ENCODE results near the gene ANKRD13B. TPM values are rescaled to one million over a fixed set of nuclear protein-coding genes. Genes with fewer than 3 reads are reported as not detected.

Gene ANKRD13B
- total and polyA plus RNA-seq, 2 of the 13 experiments (the other 11 are each of a cell fraction or from before 2014, with no cell fraction given), result 1.7 to 1.8 TPM

DNA sequence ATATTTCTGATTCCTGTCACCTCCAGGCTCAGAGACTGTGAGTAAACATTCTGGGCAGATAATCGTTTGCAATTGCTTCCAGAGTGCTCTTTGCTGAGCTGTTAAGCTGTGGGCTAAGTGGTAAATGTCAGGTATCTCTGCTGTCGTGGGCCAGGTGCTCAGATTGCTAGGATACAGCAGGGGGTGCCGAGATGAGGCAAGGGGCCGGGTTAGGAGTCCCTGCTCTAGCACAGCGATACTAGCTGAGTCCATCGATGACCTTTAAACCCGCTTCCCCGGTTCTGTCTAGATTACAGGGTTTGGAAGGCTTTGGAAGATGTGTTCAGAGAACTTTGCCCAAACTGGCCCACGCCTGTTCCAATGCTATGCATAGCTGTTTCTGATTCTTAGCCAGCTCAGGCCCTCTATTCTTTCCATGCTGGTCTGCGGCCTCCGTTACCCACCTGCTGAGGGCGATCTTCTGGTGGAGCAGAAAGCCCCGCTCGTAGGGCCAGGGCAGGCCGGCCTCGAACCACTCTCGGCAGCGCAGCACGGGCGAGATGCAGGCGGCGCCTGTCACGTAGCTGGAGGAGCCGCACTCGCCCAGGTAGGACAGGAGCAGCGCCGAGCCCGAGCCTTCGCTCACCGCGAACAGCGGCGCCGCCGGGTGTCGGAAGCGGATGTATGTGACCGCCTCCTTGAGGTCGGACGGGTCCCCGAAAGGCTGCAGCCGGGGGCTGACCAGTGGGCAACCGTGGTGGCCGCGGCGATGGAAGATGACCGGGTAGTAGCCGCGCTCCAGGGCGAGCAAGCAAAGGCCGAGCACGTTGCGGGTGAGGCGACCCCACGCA lies 27.1 kb upstream of the ANKRD13B start (continued):
- TF ChIP-seq, protein P1, sequence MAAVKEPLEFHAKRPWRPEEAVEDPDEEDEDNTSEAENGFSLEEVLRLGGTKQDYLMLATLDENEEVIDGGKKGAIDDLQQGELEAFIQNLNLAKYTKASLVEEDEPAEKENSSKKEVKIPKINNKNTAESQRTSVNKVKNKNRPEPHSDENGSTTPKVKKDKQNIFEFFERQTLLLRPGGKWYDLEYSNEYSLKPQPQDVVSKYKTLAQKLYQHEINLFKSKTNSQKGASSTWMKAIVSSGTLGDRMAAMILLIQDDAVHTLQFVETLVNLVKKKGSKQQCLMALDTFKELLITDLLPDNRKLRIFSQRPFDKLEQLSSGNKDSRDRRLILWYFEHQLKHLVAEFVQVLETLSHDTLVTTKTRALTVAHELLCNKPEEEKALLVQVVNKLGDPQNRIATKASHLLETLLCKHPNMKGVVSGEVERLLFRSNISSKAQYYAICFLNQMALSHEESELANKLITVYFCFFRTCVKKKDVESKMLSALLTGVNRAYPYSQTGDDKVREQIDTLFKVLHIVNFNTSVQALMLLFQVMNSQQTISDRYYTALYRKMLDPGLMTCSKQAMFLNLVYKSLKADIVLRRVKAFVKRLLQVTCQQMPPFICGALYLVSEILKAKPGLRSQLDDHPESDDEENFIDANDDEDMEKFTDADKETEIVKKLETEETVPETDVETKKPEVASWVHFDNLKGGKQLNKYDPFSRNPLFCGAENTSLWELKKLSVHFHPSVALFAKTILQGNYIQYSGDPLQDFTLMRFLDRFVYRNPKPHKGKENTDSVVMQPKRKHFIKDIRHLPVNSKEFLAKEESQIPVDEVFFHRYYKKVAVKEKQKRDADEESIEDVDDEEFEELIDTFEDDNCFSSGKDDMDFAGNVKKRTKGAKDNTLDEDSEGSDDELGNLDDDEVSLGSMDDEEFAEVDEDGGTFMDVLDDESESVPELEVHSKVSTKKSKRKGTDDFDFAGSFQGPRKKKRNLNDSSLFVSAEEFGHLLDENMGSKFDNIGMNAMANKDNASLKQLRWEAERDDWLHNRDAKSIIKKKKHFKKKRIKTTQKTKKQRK (IDR thresholded peaks at IDR 0.05; ENCODE audit: low read length), result no peak
- no peak for TF ChIP-seq PHB2 (IDR thresholded peaks at IDR 0.05; ENCODE audit: partially characterized antibody)
- no peak for TF ChIP-seq NPAS2 (CRISPR knock-in tag; IDR thresholded peaks at IDR 0.05; ENCODE audit: borderline replicate concordance)
- TF ChIP-seq ZNF282 (IDR thresholded peaks at IDR 0.05; ENCODE audit: partially characterized antibody), result no peak
- TF ChIP-seq KLF9 (CRISPR knock-in tag; IDR thresholded peaks at IDR 0.05; ENCODE audit: low read depth), result no peak
- TF ChIP-seq, protein P2, sequence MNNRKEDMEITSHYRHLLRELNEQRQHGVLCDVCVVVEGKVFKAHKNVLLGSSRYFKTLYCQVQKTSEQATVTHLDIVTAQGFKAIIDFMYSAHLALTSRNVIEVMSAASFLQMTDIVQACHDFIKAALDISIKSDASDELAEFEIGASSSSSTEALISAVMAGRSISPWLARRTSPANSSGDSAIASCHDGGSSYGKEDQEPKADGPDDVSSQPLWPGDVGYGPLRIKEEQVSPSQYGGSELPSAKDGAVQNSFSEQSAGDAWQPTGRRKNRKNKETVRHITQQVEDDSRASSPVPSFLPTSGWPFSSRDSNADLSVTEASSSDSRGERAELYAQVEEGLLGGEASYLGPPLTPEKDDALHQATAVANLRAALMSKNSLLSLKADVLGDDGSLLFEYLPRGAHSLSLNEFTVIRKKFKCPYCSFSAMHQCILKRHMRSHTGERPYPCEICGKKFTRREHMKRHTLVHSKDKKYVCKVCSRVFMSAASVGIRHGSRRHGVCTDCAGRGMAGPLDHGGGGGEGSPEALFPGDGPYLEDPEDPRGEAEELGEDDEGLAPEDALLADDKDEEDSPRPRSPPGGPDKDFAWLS (CRISPR knock-in tag; IDR thresholded peaks at IDR 0.05; ENCODE audit: borderline replicate concordance), result no peak
- TF ChIP-seq, protein P3, sequence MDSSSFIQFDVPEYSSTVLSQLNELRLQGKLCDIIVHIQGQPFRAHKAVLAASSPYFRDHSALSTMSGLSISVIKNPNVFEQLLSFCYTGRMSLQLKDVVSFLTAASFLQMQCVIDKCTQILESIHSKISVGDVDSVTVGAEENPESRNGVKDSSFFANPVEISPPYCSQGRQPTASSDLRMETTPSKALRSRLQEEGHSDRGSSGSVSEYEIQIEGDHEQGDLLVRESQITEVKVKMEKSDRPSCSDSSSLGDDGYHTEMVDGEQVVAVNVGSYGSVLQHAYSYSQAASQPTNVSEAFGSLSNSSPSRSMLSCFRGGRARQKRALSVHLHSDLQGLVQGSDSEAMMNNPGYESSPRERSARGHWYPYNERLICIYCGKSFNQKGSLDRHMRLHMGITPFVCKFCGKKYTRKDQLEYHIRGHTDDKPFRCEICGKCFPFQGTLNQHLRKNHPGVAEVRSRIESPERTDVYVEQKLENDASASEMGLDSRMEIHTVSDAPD (CRISPR knock-in tag; IDR thresholded peaks at IDR 0.05), result 0 out of 2 replicates have a peak, but pooled peaks have one; percentile 5
- TF ChIP-seq SRF (IDR thresholded peaks at IDR 0.05; ENCODE audit: low read depth, low read length), result no peak
- TF ChIP-seq PTBP1 (IDR thresholded peaks at IDR 0.05; ENCODE audit: low read depth, low read length, poor library complexity, severe bottlenecking), result no peak
- no peak for TF ChIP-seq NFE2L1 (CRISPR knock-in tag; IDR thresholded peaks at IDR 0.05; ENCODE audit: borderline replicate concordance)
- TF ChIP-seq ZNF383 (CRISPR knock-in tag; IDR thresholded peaks at IDR 0.05; ENCODE audit: borderline replicate concordance), result no peak
- TF ChIP-seq FOXK1 (CRISPR knock-in tag; IDR thresholded peaks at IDR 0.05; ENCODE audit: borderline replicate concordance, low read depth), result no peak; the same call in 1 of the 2 replicates
- TF ChIP-seq HOXD1 (CRISPR knock-in tag; IDR thresholded peaks at IDR 0.05), result no peak; the same call in 1 of the 2 replicates
- no peak for TF ChIP-seq HOXA5 (CRISPR knock-in tag; IDR thresholded peaks at IDR 0.05)
- TF ChIP-seq, protein P4, sequence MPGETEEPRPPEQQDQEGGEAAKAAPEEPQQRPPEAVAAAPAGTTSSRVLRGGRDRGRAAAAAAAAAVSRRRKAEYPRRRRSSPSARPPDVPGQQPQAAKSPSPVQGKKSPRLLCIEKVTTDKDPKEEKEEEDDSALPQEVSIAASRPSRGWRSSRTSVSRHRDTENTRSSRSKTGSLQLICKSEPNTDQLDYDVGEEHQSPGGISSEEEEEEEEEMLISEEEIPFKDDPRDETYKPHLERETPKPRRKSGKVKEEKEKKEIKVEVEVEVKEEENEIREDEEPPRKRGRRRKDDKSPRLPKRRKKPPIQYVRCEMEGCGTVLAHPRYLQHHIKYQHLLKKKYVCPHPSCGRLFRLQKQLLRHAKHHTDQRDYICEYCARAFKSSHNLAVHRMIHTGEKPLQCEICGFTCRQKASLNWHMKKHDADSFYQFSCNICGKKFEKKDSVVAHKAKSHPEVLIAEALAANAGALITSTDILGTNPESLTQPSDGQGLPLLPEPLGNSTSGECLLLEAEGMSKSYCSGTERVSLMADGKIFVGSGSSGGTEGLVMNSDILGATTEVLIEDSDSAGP (CRISPR knock-in tag; IDR thresholded peaks at IDR 0.05; ENCODE audit: borderline replicate concordance), result peak; percentile 75; the same call in 1 of the 2 replicates
- no peak for TF ChIP-seq CHCHD3 (CRISPR knock-in tag; IDR thresholded peaks at IDR 0.05)
- TF ChIP-seq, protein P5, sequence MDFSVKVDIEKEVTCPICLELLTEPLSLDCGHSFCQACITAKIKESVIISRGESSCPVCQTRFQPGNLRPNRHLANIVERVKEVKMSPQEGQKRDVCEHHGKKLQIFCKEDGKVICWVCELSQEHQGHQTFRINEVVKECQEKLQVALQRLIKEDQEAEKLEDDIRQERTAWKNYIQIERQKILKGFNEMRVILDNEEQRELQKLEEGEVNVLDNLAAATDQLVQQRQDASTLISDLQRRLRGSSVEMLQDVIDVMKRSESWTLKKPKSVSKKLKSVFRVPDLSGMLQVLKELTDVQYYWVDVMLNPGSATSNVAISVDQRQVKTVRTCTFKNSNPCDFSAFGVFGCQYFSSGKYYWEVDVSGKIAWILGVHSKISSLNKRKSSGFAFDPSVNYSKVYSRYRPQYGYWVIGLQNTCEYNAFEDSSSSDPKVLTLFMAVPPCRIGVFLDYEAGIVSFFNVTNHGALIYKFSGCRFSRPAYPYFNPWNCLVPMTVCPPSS (IDR thresholded peaks at IDR 0.05), result no peak
- TF ChIP-seq ZNF549 (CRISPR knock-in tag; IDR thresholded peaks at IDR 0.05), result no peak

All from HepG2 (cell line).